Cardiac septum (tissue), 1 donor: Measurements from ENCODE around the gene EVL. TPM values are rescaled to one million over a fixed set of nuclear protein-coding genes. Genes with fewer than 3 reads are reported as not detected.
A peak's percentile ranks its signal among the peaks of the same experiment; 100 is the strongest.

Experiments
- DNase-seq: peaks from one replicate; pipeline ENCODE4 v3.0.0-alpha.2; 2020; ENCODE audit warnings: low spot score
- intact Hi-C: fragments of 100-400 bp; cut with DNase I; formaldehyde crosslinking; loops from one replicate; pipeline ENCODE4 v1.14.0; 2022
- total RNA-seq: library from RNA; stranded (reverse); fragmentation: NEBNext Ultra II Directional; extraction: Animal tissue kit (Norgen Biotek cat#: 25700); gene quantifications from one replicate; pipeline ENCODE4 v1.2.1, GENCODE V29; 2021
- donor health status: DM: no; HTN: no; CAD: no.

EVL gene
- total RNA-seq, 1 donor from 2014 or later, result 46.3 TPM

DNA sequence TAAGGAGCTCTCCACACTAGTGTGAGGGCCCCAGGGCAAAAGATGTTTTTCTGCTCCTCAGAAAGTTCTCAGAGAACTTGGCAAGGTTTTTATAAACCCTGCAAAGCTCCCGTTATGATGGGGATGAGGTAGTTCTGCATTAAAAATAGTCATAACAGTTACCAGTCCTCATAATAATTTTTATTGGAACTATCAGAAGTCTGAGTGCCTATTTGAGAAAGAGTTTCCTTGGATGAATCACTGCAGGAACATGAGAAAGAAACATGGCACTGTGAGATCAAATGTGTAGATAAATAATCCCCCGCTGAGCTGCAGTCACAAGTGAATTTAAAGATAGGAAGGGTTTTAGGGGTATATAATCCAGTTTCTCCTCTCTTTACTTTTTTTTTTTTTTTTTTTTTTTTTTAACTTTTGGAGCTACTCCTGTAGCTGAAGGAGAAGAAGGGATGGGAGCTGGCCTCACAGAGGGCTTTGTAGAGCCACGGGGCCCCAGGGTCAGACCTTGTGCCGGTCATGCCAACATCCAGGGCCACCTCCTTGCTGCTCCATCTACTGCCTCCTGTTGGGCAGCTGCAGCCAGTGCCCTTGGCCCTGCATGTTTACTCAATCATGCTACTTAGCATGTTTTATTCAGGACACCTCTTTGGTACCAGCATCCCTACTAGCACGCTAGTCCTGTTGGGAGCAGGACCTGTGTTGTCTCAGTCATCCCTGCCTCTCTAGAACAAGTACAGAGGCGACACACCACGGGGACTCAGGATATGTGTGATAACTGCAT, 39.5 kb downstream of the EVL start:
- intact Hi-C loops, result loop anchor here (1.0 to 5.0 kb wide), 2 partner anchors 47 to 122 kb away; no protein-coding TSS in a partner anchor
- no peak for DNase-seq

DNA sequence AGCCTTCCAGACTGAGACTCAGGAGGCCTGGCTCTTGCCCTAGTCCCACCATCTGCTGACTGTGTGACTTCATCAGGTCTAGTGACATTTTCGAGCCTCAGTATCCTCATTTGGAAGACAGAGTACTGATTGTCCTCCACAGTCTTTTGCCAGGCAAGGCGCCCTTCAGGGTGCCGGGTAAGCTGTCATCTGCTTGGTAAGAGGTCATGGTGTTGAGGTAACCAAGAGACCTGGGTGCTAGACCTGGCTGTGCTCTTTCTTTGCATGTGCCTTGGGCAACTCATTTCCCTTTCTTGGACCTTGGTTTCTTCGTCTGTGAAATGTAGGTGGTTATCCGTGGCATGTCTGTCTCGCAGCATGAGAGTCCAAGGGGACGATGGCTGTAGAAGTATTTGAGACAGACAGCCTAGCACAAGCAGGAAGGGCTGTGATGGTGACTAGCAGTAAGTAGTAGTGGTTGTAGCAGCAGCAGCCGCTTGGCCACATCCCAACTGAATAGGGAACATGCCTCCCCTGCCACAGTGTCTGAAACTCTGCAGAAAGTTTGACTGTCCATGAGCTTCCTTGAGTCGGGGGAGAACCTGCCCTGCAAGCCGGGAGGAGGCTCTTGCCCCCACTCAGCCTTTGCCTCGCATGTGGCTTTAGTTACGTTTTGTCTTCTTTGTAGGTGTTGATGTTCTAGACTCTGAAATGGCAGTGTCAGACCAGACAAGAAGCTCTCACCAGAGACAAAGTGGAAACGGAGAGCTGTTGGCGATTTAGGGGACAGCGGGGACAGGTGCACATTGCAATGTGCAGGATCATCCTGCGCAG, 40.3 kb downstream of the EVL start:
- peak; percentile 74 for DNase-seq
- intact Hi-C loops, result loop anchor here (1.0 to 5.0 kb wide), 2 partner anchors 48 to 123 kb away; no protein-coding TSS in a partner anchor

DNA sequence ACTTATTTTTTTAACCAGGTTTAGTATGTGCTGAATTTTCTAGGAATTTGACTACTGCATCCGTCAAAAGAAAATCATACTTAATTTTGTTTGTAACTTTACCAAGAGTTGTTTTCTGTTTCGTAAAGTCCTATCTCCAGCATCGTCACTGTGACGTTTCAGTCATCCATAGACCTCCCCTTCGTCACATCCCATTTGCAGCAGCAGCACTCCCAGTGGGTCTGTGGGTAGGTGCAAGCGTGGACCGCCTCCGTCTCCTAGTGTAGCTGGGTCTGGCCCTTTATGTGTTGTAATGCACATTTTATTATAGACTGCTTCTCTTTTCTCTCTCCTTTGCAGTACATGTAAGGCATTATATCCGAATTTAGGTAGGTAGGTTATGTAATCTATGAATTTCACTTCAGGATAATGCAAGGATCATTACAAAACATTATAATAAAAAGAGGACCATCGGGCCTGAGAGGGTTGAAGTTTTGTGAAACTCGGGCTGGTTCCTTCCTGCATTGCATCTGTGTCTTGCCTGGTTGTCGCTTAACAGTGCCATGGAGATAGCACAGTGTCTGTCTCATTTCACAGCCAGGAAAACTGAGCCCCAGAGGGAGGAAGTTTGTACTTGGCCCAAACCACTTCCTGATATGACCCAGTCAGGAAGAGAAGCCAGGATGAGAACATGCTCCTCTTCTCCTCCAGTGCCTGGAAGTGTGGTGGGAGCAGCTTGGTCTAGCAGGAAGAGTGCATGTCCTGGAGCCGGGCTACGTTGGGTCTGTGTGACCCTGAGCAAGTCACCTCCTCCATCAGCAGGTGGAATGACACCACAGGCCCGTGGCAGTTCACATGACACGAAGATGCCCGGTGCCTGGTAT, 41.3 kb downstream of the EVL start:
- DNase-seq, result peak; percentile 75
- intact Hi-C loops, result loop anchor here (5.0 kb wide), 1 partner anchor 49 kb away; no protein-coding TSS in a partner anchor

DNA sequence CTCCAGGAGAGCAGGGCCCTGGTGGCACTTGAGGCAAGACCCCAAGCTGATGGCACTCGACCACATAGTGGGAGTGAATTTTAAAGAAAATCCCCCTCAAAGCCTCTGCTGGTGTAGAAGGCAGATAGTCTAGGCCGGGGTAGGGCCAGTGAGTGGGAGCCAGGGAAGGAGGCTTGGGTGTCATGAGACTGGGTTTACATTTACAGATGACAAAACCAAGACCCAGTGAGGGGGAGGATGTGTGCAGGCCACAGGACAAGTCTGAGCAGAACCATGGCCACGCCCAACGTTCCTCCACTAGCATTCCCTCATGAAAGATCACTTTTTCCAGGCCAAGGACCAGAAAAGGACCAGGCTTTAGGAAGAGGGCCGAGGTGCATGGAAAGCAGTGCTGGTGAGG, 42.0 kb downstream of the EVL start:
- DNase-seq, result peak; percentile 75
- intact Hi-C loops, result loop anchor here (5.0 kb wide), 1 partner anchor 50 kb away; no protein-coding TSS in a partner anchor

DNA sequence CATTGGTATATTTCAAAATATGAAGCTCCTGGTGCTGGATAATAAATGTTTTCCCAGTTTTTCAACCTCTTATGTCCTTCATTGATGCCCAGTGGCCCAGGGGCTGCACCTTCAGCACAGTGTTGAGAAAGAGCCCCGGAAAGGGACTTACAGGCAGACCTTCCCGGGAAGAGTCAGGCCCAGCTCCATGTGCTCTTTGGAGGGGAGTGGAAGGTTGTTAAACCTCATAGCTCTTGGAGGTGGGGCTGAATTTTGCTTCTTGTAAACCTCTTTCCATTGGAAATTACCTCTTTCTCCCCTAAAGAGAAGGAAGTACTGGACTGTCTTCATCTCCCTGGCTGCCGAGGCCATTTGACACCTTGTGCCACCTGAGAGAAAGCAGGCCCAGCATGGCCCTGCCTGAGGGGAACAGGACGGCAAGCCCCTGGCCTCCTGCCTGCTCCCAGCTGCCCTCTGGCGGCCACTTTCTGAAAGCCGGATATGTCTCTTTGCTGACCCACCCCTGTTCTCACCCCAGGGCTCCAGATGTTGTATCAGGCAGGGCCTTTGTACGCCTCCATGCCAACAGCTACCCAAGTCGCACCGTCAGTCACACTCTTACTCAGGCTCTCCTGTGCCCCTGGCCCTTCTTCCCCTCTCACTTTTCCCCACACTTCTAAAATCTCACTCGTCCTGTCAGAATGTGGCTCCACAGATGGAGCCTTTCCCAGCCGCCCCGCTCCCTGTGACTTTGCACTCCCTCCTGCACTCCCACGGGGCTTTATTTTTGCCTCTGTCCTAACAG, 43.0 kb downstream of the EVL start:
- peak; percentile 93 for DNase-seq
- intact Hi-C loops, result loop anchor here (2.0 to 5.0 kb wide), 2 partner anchors 51 to 85 kb away; no protein-coding TSS in a partner anchor

DNA sequence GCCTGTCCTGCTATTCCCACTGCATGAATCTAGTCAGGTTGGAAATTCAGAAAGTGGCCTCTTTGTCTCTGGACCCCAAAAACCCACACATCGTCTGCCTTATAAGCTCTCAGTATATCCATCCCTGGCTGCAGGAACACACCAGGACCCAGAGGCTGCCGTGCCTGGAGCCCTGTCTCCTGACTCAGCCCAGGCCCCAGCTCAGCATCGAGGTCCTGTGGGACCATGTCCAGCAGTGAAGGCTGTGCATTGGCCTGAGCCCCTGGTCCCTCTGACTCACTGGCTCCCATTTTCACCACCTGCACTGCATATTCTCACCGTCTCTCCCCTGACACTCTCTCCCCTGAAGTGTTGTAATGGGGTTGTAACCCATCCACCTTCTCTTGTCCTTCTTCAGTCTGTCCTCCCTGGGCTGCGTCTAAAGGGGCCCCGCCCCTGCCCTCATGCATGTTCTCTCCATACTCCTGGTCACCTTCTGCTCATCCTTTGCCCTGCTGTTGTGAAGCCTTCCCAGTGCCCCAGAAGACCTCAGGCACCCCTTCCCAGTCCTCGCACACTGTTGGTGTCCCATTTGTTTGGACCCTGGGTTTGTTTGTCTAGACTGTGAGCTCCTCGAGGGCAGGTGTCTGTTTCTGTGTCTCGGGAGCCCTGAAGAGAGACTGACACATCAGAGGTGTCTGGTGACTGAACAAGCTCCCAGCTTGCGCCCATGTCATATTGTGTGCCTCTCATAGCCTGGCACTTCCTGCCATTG, 43.8 kb downstream of the EVL start:
- intact Hi-C loops, result loop anchor here (2.0 to 5.0 kb wide), 2 partner anchors 52 to 84 kb away; no protein-coding TSS in a partner anchor
- DNase-seq, result peak; percentile 70

DNA sequence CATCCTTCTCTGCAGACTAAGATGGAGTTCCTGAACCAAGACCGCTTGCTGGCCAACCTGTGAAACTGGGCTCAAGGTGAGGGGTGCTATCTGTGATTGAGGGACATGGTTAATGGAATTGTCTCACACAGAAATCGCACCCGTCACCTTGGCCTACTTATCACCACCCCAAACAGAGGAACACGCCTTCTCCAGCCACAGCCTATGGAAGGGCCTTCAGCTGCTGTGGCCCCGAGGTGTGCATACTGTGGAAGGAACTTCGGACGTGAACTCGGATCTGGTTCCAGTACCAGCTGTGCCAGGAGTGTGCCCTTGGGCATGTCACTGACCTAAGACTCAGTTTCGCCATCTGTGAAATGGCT, 44.4 kb downstream of the EVL start:
- DNase-seq, result no peak
- intact Hi-C loops, result loop anchor here (2.0 to 5.0 kb wide), 2 partner anchors 52 to 83 kb away; no protein-coding TSS in a partner anchor

DNA sequence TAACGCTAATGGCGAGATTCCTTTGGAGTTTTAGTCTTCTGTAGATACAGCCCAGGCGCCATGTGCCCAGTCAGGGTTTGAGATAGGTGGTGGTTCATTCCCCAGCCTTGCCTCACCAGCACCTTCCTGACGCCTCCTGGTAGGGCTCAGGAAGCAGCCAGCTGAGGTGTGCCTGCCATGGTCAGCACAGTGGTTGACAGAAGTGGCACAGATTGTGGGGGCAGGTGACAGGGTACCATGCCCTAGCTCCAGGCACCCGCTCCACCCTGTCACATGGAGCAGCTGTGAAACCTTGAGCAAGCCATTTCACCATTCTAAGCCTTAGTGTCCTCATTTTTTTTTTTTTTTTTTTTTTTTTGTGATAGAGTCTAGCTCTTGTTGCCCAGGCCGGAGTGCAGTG, 45.6 kb downstream of the EVL start:
- DNase-seq, result no peak
- intact Hi-C loops, result no loop called here

DNA sequence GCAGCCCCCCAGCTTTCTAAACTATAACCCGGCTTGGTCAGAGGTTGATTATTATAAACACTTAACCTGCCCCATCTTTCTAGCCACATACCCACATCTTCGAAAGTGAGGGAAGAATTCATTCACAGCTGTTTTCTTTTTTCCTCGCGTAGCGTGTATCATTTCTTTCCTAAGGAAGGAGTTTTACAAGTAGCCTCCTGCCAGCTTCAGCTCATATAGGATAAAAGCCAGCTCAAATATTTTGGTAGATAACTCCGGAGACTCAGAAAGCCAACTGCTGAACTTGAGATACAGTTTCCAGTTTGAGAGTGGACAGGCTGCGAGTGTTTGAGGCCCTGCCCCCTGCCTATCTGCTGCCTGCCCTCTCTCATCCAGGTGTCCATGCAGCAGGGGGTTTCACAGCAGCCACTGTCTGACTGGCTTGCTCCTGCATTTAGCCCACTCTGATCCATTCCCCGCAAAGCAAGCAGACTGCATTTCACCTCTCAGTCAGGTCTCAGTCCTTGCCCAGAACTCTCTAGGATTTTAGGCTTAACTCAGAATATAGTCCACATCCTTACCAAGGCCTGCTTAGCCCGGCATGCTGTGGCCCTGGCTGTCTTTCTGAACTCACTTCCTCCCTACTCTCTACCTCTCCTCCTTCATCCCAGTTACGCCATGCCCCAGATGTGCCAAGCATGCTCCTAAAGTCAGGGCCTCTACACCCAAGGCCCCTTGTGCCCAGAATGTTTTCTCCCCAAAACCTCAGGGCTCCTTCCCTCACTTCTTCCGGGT, 46.9 kb downstream of the EVL start:
- peak; percentile 70 for DNase-seq
- intact Hi-C loops, result no loop called here

DNA sequence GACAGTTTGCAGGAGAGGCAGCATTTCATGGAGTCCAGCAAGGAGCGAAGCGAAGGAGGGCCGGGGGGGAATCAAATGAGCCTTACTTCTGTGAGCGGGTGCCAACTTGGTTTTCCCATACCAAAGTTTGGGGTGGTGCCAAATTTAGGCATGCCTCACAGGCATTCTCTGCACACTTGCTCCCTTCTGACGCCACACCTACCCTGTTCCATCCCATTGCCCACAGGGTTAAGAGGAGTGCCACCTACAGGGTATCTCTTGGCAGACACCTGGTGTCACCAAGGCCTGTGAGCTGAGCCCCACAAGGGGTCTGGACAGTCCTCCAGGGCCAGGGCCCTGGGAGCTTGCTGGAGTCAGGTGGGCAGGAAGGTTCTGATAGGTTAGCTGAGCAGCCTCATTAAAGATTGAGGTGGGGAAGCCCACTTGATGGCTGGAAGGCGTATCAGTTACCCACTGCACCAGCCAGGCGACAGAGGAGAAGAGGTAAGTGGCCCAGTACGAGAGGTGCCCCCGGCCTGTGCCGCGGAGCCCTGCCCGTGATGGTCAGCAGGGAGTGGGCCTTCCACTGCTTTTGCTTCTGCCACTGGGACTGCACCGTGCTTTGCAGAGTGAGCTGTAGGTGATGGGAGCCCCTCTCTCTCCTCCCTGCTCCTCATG, 49.0 kb downstream of the EVL start:
- DNase-seq, result no peak
- intact Hi-C loops, result no loop called here

DNA sequence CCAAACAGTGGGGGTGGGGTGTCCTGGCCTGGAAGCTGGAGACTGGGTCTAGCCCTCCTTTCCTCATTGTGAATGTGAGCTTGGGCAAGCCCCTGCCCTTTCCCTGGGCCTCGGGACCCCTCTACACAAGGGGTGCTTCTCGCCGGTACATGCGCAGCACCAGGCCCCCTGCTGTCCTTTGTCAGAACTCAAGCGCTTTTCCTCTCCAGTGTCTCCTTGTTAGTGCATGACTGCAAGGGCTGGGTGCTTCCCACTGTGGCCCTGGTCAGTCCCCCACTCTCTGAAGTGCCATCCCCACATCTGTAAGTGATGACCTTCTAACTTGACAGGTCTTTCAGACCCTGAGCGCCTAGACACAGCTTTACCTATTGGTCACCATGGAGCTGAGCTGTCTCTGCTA, 50.0 kb downstream of the EVL start:
- DNase-seq, result no peak
- intact Hi-C loops, result no loop called here

DNA sequence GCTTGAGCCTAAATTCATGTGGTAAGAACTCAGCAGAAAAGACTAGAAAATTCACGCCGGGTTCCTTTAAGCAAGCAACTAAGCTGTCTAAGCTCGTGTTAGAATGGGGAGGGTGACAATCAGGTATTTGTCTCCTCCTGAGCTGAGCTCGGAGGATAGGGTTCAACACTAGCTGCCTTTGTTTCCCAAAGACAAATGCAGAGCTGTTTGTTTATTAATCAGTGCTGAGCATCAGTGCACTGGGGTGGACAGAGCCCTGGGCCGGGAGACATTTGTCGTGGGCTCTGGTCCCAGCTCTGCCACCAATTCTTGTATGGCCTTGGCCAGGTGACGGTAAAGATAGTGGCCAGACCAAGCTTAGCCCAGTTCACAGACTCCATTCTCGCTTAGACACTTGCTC, 50.5 kb downstream of the EVL start:
- intact Hi-C loops, result no loop called here
- no peak for DNase-seq

DNA sequence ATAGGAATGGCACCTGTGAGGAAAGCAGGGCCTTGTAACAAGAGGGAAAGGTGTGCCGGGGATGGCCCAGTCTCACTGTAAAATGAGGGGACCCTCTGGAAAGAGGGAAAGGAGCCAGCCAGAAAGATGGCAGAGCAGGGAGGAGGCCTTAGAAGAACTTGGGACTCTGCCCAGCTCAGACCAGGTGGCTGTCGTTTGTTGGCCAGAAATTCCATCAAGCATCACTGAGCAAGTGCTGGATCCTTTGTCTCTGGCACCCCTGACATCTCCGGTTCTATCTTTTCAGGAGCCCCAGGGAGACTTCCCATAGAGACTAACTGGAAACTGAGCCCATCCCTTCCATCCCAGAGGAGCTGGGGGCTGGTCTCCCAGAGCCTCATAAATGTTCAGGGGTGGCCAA, 50.9 kb downstream of the EVL start:
- intact Hi-C loops, result no loop called here

DNA sequence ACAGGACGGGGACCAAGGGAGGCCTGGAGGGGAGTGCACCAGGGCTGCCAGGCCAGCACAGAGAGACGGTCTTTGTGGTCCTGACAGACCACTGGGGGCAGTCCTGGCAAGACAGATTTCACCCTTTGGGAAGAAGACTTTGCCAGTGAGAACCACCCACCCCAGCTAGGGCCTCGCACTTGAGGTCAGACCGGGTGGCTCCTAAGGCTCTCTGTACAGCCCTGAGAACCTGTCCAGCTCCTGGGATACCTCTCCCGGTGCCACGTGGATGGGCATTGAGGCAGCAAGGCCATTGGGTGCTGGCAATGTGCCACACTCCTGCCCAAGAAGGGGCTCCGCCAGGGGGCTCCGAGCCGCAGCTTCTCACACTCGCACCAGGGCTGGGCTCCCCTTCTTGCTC, 51.8 kb downstream of the EVL start:
- DNase-seq, result no peak
- intact Hi-C loops, result no loop called here

More for the DNA sequence above, 50.9 kb downstream of the EVL start:
- no peak for DNase-seq

DNA sequence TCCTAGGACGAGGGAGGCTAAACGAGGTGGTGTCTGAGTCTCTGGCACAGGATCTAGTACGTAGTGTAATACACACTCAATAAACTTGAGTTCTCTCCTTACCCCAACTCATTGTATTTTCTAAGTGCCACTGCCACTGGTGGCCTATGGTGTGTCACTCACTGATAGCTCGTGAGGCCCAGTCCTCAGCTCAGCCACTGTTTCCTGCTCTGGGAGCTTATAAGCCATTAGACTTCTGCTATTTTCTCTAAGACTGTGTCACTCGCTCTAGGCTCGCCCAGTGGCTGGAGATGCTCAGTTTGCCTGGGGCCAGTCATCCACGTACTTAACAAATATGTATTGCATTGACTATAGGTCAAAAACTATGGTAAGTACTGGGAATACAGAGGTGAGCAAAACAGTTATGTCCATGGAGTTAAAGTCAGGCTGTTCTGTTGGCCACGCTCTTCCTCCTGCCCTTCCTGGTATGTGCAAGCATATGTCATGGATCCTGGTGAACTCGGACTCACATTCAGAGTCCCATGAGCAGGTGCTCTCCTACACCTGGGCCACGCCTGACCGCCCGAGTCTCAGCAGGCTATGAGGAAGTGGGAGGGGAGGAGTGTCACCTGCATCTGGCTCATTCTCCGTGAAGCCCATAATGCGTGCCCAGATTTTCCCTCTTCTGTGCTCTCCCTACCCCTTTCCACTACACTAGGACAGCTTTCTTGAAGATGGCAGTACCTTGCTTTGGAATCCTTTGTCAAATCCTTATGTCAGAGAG, 52.6 kb downstream of the EVL start:
- intact Hi-C loops, result no loop called here
- DNase-seq, result no peak

DNA sequence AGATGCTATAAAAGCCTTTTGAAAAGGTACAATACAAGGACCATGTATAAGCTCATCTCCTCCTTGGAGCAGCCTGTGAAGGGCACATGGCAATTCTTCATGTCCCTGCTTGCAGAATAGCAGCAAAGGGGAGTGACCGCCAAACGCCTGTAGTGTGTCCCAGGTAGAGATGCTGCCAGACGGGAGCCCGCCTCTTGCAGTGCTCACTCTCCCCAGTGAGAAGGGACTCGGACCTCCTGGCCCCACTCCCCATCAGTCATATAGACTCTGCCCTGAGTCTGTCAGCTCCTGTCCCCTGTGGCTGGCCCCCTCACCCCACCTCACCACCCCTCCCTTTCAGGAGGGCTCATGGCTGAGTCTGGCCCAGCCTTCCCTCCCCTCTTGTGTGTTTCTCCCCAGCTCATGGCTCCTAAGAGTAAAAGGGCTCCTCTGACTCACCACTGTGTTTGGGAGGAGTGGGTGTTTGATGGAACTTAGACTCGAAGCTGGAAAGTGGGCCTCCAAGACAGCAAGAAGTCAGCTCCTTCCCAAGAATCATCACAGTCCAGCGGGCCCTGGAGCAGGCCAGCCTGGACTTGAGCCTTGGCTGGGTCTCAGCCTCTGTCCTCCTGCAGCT, 53.3 kb downstream of the EVL start:
- intact Hi-C loops, result no loop called here
- no peak for DNase-seq
